HepG2 (cell line): ENCODE data around the gene LRRC42. TPM values are rescaled to one million over a fixed set of nuclear protein-coding genes. Genes with fewer than 3 reads are reported as not detected.

Source experiments
- ATAC-seq: fragments of 200-7000 bp; cut with Tn5 transposase; 3 replicates; pipeline ENCODE4 v1.9.1; 2020; ENCODE audit warnings: mild to moderate bottlenecking, moderate library complexity
- BruUV-seq: library from RNA; stranded (reverse); fragments of 400-500 nt; replicated peaks from 2 replicates; lab custom pipeline; 2021; lab: Mats Ljungman, UMichigan
- CTCF ChIA-PET: fragments of 300-600 bp; formaldehyde crosslinking; extraction: SDS; loops from one replicate; lab custom pipeline; 2021; ENCODE audit warnings: low total read pairs, inconsistent platforms, low intra/inter-chr PET ratio; lab: Yijun Ruan, JAX
- POLR2A ChIA-PET: fragments of 350-600 bp; sonication (Branson Sonifier 250); formaldehyde crosslinking; loops from one replicate; lab custom pipeline; 2020; ENCODE audit warnings: antibody characterized with exemption, inconsistent platforms; lab: Yijun Ruan, JAX
- DNase-seq: peaks from one replicate; pipeline ENCODE4 v3.0.0-alpha.2; 2015; ENCODE audit warnings: low spot score
- FAIRE-seq: peaks from 3 replicates; lab custom pipeline; 2011; peaks lifted over from hg19 to GRCh38; lab: Jason Lieb, UNC
- H2AFZ ChIP-seq: one replicate; pipeline ENCODE4 v1.6.1; 2011; ENCODE audit warnings: low read length, inconsistent platforms
- H3K27ac ChIP-seq: fragments of 300-600 bp; 3 replicates; pipeline ENCODE4 v1.8.0; 2011; ENCODE audit warnings: mixed run types, mild to moderate bottlenecking, mixed read lengths, low read length, inconsistent platforms; ENCODE audit not compliant: insufficient read depth; ENCODE audit errors: extremely low read length
- H3K27me3 ChIP-seq, 2 experiments: fragments of 200-600 bp in 1 of 2; 2 replicates in 1 of 2; 3 replicates in 1 of 2; pipeline versions ENCODE4 v1.6.0 to v1.8.0; 2011; ENCODE audit warnings: low read length in 2 of 2, mild to moderate bottlenecking in 2 of 2, moderate library complexity in 2 of 2, inconsistent platforms in 1 of 2; ENCODE audit not compliant: insufficient read depth in 2 of 2, control insufficient read depth in 1 of 2
- H3K36me3 ChIP-seq, 2 experiments: fragments of 200-600 bp in 1 of 2; replicated peaks in 1 of 2; 2 replicates in 1 of 2; 3 replicates in 1 of 2; pipeline versions ENCODE4 v1.5.1 to v1.8.0; 2011; ENCODE audit warnings: low read length in 2 of 2, inconsistent platforms in 1 of 2; ENCODE audit not compliant: insufficient read depth in 2 of 2, control insufficient read depth in 1 of 2
- H3K4me1 ChIP-seq: 2 replicates; pipeline ENCODE4 v1.5.1; 2012; ENCODE audit warnings: low read length, inconsistent platforms; ENCODE audit not compliant: insufficient read depth
- H3K4me2 ChIP-seq: 2 replicates; pipeline ENCODE4 v1.6.0; 2011; ENCODE audit warnings: low read depth, low read length, inconsistent platforms
- H3K4me3 ChIP-seq, 3 experiments: fragments of 200-600 bp in 1 of 3; sonication (generic), shearing (Covaris generic) in 1 of 3; replicated peaks in 1 of 3; 2 replicates each; pipeline ENCODE4 v1.5.1; 2011 to 2016; ENCODE audit warnings: low read length in 3 of 3, inconsistent platforms in 2 of 3, low read depth in 2 of 3, mild to moderate bottlenecking in 2 of 3, control low read depth in 1 of 3, mixed read lengths in 1 of 3; ENCODE audit not compliant: insufficient read depth in 1 of 3
- H3K79me2 ChIP-seq: one replicate; pipeline ENCODE4 v1.6.1; 2011; ENCODE audit warnings: low read length, inconsistent platforms; ENCODE audit not compliant: insufficient read depth
- H3K9ac ChIP-seq: 2 replicates; pipeline ENCODE4 v1.6.0; 2011; ENCODE audit warnings: mild to moderate bottlenecking, low read depth, low read length, inconsistent platforms; ENCODE audit not compliant: insufficient read depth
- H3K9me3 ChIP-seq: 2 replicates; pipeline ENCODE4 v1.5.1; 2012; ENCODE audit warnings: mild to moderate bottlenecking, low read length
- H4K20me1 ChIP-seq: 2 replicates; pipeline ENCODE4 v1.6.0; 2011; ENCODE audit warnings: inconsistent platforms, mild to moderate bottlenecking, low read length, moderate library complexity; ENCODE audit not compliant: insufficient read depth
- ATRX ChIP-seq: sonication (generic); formaldehyde crosslinking; IDR thresholded peaks from 2 replicates; pipeline ENCODE4 v1.4.0; 2020; ENCODE audit warnings: missing genetic modification reagents, borderline replicate concordance
- HOXD1 ChIP-seq: sonication (generic); formaldehyde crosslinking; IDR thresholded peaks from 2 replicates; pipeline ENCODE4 v1.5.0; 2020; ENCODE audit warnings: missing genetic modification reagents
- NFE2 ChIP-seq: sonication (generic); formaldehyde crosslinking; IDR thresholded peaks from 2 replicates; pipeline ENCODE4 v1.4.0; 2020; ENCODE audit warnings: missing genetic modification reagents
- SATB2 ChIP-seq: sonication (generic); formaldehyde crosslinking; IDR thresholded peaks from 2 replicates; pipeline ENCODE4 v1.5.0; 2020; ENCODE audit warnings: missing genetic modification reagents
- ZMYM2 ChIP-seq: sonication (generic); formaldehyde crosslinking; IDR thresholded peaks from 2 replicates; pipeline ENCODE4 v1.8.0; 2022; ENCODE audit warnings: mild to moderate bottlenecking, missing genetic modification reagents
- ZNF510 ChIP-seq: sonication (generic); formaldehyde crosslinking; IDR thresholded peaks from 2 replicates; pipeline ENCODE4 v1.4.0; 2020; ENCODE audit warnings: low read depth, mild to moderate bottlenecking, missing genetic modification reagents
- WGBS: methylation state at CpG from one replicate; pipeline ENCODE4 v1.1.6; 2017; ENCODE audit warnings: low lambda C conversion rate; 5-methylcytosine and 5-hydroxymethylcytosine counted together
- in situ Hi-C: cut with HindIII; loops from 2 replicates; pipeline ENCODE4 v1.10.0; 2017; ENCODE audit warnings: low pct_unique_long_range_greater_than_20kb; ENCODE audit not compliant: extremely low pct_ligation_motif_present
- intact Hi-C: fragments of 100-400 bp; cut with micrococcal nuclease; formaldehyde crosslinking; loops from one replicate; pipeline ENCODE4 v1.10.0; 2022; ENCODE audit not compliant: unreplicated experiment
- polyA plus RNA-seq, 8 experiments: library from polyadenylated mRNA; depleted of rRNA in 3 of 8; stranded (reverse) in 7 of 8; unstranded in 1 of 8; fragments of >200 nt; fragmentation: Illumina TruSeq in 4 of 8; extraction: Trizol in 4 of 8; gene quantifications; 2 replicates each; pipeline versions ENCODE4 v1.2.1 to v1.2.3, GENCODE V29; 2011 to 2016; ENCODE audit warnings: low read depth in 4 of 8, missing spikeins in 1 of 8, mixed read lengths in 1 of 8; ENCODE audit not compliant: insufficient read depth in 1 of 8
- total RNA-seq, 5 experiments: library from RNA; depleted of rRNA; stranded (reverse); fragments of >200 nt; fragmentation: Illumina TruSeq; extraction: Trizol; gene quantifications; 2 replicates each; pipeline ENCODE4 v1.2.3, GENCODE V29; 2016; ENCODE audit warnings: low read depth in 1 of 5
- TF ChIP-seq, protein P1 (sequence below): sonication (generic); formaldehyde crosslinking; conservative IDR thresholded peaks from 2 replicates; pipeline ENCODE4 v1.4.0; 2020; ENCODE audit warnings: missing genetic modification reagents
- TF ChIP-seq, protein P2 (sequence below): IDR thresholded peaks from 2 replicates; pipeline ENCODE4 v1.6.1; 2016; ENCODE audit warnings: missing biosample characterization, missing genetic modification reagents, low read depth
- TF ChIP-seq, protein P3 (sequence below): sonication (generic); formaldehyde crosslinking; IDR thresholded peaks from 2 replicates; pipeline ENCODE4 v1.5.0; 2020; ENCODE audit warnings: mild to moderate bottlenecking, missing genetic modification reagents, borderline replicate concordance
- TF ChIP-seq, protein P4 (sequence below): IDR thresholded peaks from 2 replicates; pipeline ENCODE4 v1.6.1; 2018; ENCODE audit warnings: missing genetic modification reagents
- TF ChIP-seq, protein P5 (sequence below): sonication (generic); formaldehyde crosslinking; IDR thresholded peaks from 2 replicates; pipeline ENCODE4 v1.5.0; 2020; ENCODE audit warnings: missing genetic modification reagents

The LRRC42 gene
- total and polyA plus RNA-seq, 2 of the 13 experiments (the other 11 are each of a cell fraction or from before 2014, with no cell fraction given) = 30.6 to 43.6 TPM

DNA sequence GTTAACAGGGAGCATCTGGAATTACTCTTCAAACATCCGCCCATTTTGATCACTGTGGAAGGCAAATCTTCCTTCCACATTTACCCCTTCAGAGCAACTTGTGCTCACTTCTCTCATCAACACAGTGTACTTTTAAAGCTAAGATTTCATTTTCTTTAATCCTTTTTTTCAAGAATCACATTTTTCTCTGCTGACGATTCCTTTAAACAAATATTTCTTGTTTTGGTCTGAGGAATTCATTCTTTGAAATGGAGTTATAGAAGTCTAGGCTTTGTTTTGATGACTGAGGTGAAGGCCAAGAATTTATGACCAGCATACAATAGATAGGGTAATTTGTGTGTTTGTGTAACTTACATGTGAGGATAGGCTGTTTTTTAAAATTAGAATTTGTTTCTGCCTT, 25.6 kb downstream of the LRRC42 start:
- no TSS peak for BruUV-seq
- no peaks in the 10 kb centered on the region for H4K20me1 ChIP-seq
- in situ Hi-C loops (no loop called here), intact Hi-C loops (no loop called here)
- H3K79me2 ChIP-seq = no peaks in the 10 kb centered on the region
- ChIA-PET POLR2A (no interaction called here), CTCF (no interaction called here)
- no peak overlapping the region for H3K9ac ChIP-seq
- FAIRE-seq (no peak), DNase-seq (no peak), ATAC-seq (no peak)
- no peaks in the 10 kb centered on the region for H3K9me3 ChIP-seq
- H3K27ac ChIP-seq = no peak overlapping the region
- peaks cover 21% of the 10 kb centered on the region for H3K4me1 ChIP-seq
- H3K36me3 ChIP-seq = peaks cover 3 to 8% of the 10 kb centered on the region in 2 experiments; a peak in 2 of 5 replicates
- H3K27me3 ChIP-seq = no peaks in the 10 kb centered on the region
- no peak overlapping the region for H2AFZ ChIP-seq
- no peak overlapping the region for H3K4me3 ChIP-seq
- 91% methylated on average over 2 of the region's 2 CpGs for WGBS
- no peak overlapping the region for H3K4me2 ChIP-seq
- TF ChIP-seq, protein P1, sequence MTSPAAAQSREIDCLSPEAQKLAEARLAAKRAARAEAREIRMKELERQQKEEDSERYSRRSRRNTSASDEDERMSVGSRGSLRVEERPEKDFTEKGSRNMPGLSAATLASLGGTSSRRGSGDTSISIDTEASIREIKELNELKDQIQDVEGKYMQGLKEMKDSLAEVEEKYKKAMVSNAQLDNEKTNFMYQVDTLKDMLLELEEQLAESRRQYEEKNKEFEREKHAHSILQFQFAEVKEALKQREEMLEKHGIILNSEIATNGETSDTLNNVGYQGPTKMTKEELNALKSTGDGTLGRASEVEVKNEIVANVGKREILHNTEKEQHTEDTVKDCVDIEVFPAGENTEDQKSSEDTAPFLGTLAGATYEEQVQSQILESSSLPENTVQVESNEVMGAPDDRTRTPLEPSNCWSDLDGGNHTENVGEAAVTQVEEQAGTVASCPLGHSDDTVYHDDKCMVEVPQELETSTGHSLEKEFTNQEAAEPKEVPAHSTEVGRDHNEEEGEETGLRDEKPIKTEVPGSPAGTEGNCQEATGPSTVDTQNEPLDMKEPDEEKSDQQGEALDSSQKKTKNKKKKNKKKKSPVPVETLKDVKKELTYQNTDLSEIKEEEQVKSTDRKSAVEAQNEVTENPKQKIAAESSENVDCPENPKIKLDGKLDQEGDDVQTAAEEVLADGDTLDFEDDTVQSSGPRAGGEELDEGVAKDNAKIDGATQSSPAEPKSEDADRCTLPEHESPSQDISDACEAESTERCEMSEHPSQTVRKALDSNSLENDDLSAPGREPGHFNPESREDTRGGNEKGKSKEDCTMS = no peak
- TF ChIP-seq ZMYM2 (CRISPR knock-in tag) (no peak), ATRX (CRISPR knock-in tag) (no peak), HOXD1 (CRISPR knock-in tag) (no peak), SATB2 (CRISPR knock-in tag) (no peak), ZNF510 (CRISPR knock-in tag) (no peak), NFE2 (no peak)
- TF ChIP-seq, protein P2, sequence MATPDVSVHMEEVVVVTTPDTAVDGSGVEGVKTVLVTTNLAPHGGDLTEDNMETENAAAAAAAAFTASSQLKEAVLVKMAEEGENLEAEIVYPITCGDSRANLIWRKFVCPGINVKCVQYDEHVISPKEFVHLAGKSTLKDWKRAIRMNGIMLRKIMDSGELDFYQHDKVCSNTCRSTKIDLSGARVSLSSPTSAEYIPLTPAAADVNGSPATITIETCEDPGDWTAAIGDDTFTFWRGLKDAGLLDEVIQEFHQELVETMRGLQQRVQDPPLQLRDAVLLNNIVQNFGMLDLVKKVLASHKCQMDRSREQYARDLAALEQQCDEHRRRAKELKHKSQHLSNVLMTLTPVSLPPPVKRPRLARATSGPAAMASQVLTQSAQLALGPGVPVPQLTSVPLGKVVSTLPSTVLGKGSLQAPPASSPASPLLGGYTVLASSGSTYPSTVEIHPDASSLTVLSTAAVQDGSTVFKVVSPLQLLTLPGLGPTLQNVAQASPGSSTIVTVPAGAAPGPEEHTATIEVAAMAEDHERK (CRISPR knock-in tag) = no peak
- TF ChIP-seq, protein P3, sequence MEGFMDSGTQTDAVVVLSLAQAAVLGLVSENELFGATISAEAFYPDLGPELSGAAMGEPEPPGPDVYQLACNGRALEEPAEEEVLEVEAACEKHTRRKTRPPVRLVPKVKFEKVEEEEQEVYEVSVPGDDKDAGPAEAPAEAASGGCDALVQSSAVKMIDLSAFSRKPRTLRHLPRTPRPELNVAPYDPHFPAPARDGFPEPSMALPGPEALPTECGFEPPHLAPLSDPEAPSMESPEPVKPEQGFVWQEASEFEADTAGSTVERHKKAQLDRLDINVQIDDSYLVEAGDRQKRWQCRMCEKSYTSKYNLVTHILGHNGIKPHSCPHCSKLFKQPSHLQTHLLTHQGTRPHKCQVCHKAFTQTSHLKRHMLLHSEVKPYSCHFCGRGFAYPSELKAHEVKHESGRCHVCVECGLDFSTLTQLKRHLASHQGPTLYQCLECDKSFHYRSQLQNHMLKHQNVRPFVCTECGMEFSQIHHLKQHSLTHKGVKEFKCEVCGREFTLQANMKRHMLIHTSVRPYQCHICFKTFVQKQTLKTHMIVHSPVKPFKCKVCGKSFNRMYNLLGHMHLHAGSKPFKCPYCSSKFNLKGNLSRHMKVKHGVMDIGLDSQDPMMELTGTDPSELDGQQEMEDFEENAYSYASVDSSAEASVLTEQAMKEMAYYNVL (CRISPR knock-in tag) = no peak
- TF ChIP-seq, protein P4, sequence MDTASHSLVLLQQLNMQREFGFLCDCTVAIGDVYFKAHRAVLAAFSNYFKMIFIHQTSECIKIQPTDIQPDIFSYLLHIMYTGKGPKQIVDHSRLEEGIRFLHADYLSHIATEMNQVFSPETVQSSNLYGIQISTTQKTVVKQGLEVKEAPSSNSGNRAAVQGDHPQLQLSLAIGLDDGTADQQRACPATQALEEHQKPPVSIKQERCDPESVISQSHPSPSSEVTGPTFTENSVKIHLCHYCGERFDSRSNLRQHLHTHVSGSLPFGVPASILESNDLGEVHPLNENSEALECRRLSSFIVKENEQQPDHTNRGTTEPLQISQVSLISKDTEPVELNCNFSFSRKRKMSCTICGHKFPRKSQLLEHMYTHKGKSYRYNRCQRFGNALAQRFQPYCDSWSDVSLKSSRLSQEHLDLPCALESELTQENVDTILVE = no peak
- TF ChIP-seq, protein P5, sequence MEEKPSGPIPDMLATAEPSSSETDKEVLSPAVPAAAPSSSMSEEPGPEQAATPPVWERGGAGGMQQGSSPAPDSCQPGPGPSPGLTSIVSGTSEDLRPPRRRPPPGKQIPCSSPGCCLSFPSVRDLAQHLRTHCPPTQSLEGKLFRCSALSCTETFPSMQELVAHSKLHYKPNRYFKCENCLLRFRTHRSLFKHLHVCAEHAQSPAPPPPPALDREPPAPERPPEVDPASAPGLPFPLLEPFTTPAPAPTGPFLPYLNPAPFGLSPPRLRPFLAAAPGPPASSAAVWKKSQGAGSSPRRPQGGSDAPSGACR (CRISPR knock-in tag) = no peak
